NCI-H526 (cell line): ENCODE results near the gene RGS19.

Source experiments
- DNase-seq, 2 experiments: peaks; one replicate each; lab custom pipeline; 2025; lab: John Stamatoyannopoulos, UW

Gene RGS19

GRCh38 chr20:64108731-64109681, 29.7 kb upstream of the RGS19 start:
- DNase-seq, result no peak

DNA sequence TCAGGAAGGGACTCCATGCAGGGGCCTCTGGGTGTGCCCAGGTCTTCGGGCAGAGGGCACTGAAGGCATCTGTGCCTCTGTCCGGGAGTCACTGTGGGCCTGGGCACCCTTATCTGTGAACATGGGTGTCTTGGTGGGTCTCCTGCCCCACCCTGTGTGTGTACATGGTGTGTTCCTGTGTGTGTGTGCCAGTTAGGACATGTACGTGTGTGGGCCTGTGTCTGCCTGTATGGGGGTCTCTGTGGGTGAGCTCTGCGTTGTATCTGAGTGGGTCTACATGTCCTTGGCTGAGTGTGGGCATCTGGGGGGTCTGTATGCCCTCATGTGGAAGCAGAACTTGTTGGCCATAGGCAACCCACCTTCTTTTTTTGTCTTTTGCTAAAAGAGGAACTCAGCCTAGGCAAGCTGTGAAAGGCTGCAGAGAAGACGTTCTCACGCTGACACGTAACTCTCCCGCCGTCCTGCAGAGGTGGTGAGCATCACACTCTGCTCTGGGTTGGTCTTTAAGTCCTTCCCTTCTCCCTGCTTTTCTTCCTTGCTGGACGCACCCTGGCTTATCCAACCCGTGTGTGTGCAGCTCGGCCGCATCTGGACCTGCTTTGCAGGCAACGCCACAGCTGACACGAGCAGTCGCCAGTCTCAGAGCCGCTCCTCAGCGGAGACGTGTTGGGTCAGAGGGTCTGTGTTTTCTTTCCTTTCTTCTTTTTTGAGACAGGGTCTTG, 28.6 kb upstream of the RGS19 start:
- DNase-seq, result no peak

- no peak for DNase-seq
Measured at GRCh38 chr20:64106981-64107735, 27.8 kb upstream of the RGS19 start, which contains the start of gene NPBWR2. TSS of gene NPBWR2 (minus strand) at chr20:64107565. CDS start at chr20:64106831, 734 bp downstream.

DNA sequence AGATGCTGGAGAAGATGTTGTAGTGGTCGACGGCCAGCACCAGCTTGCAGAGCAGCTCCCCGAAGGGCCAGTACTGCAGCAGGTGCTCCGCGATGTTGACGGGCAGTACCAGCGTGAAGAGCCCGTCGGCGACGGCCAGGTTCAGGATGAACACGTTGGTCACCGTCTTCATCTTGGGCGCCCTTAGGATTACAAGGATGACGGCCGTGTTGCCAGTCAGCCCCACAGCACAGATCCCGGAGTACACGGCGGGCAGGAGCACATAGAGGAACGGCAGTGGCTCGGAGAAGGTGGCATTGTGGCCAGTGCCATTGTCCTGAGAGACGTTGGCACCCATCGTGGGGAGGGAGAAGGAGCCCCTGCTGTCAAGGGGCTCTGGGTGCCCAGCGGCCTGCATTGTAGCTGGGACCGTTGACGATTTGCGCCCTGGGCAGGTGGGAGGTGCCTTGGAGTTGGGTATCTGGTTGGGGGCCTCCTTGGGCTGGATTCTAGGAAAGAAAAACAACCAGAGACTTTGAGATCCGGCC, 27.2 kb upstream of the RGS19 start:
- no peak for DNase-seq

DNA sequence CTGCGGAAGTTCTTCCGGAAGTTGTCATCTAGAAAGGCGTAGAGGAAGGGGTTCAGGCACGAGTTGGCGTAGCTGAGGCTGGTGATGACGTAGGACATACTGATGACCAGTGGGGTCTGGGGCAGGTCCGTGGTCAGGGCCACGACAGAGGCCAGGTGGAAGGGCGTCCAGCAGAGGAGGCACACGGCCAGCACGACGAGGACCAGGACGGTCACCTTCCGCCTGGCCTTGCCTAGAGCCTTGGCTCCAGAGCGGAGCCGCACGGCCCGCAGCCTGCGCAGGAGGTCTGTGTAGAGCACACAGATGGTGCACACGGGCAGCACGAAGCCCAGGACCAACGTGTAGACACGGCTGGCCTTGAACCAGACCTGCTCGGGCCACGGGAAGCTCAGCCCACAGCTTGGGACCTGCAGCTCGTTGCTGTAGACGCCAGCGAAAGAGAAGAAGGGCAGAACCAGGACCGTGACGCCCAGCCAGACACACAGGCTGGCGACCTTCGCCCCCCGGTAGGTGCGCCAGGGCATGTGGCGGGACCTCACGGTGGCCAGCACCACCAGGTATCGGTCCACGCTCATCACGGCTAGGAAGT, 26.6 kb upstream of the RGS19 start:
- no peak for DNase-seq

GRCh38 chr20:64104667-64105451, 25.5 kb upstream of the RGS19 start:
- no peak for DNase-seq

- DNase-seq, result no peak
Measured at GRCh38 chr20:64103871-64104666, 24.8 kb upstream of the RGS19 start.

- DNase-seq, result peak; percentile 84 to 93
Measured at GRCh38 chr20:64102647-64103354, 23.5 kb upstream of the RGS19 start.

DNA sequence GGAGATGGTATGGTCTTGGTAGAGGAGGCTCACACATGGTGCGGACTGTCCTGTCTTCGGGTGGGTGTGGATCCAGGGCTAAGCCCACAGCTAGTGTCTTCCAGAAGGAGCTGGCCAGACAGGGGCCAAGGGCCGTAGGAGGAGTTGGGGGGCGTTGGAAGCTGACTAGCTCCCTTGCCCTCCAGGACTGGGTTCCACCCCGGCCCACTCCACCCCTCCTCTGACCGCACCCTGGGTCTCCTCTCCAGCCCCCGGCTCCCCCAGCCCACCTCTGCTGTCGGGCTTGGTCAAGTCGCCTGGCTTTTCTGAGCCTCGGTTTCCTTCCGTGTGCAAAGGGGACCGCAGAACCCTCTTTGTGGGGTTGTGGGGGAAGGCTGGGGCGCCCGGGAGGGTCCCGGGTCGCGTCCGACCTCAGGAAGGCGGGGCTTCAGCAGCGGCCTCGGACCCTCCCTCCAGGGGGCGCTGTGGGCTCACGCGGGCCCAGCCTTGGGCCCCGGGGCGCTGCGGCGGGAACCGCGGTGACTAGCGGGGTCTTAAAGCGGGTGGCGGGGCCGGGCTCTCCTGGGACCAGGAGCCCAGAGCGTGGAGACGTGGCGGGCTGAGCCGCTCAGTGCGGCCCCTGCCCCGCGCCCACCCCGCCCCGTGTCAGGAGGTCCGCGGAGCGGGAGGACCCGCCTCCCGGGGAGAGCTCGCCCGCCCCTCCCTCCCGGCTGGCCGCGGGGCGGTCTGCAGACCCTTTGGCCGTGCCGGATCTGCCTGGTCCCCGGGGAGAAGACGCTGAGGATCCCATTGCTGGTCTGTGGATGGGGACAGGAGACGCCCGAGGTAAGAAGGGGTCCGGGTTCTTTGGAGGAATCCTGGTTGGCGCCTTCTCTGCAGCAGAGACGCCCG, 22.7 kb upstream of the RGS19 start:
- DNase-seq, result peak in 1 of 2 experiments; percentile 80

DNA sequence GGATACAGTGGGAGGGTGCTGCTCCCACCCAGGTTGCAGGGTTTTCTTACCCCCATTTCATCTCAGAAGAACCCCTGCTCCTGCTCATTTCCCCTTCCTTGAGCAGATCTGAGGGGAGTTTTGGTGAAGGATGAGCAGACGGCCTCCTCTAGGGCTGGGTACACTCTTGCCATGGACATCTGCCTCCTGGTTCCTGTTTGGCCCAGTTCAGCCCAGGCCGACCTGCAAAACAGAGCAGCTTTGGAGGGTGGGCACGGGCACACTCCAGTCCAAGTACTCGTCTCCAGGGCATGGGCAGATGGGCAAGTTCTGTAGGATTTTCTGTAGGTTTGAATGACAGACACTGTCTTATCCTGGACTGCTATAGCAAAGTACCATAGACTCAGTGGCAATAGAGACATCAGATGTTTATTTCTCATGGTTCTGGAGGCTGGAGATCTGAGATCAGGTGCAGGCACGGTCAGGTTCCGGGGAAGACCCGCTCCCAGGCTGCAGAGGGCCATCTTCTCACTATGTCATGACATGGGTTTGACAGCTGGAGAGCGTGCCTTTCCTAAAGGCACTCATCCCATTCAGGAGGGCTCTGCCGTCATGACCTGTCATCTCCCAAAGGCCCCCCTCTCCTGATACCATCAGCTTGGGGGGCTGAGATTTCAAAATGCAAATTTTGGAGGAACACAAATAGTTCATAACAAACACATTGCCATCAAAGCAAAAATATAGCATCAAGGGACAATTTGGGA, 21.8 kb upstream of the RGS19 start:
- DNase-seq, result no peak

GRCh38 chr20:64100566-64100888, 21.2 kb upstream of the RGS19 start:
- DNase-seq, result no peak

DNA sequence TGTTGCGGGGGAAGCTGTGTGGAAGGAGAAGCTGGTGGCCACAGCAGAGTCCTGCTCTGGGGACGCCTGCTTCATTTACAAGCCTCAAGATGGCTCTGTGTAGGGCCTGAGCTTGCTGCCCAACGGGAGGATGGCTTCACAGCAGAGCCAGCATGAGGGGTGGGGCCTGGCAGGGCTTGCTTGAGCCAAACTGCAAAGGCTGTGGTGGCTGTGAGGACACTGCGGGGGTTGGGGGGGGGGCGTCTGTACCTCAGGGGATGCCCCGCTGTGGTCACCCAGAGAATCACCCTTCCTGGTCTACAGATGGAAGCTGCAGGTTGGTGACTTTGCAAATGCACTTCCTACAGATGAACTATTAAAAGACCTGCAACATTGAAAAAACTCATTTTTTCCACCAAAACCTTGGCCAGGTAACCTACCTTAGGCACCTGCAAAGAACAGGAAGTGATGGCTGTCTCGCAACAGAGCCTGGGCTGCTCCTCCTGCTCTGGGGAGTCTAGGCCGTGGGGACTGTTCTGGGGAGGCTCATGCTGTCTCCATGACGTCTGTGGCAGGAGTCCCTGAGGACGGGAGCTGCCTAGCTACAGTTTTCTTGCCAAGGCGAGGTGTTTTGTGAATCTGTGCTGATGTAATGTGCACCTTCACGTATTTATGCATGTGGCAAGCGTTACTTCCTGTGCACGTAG, 20.7 kb upstream of the RGS19 start:
- DNase-seq, result no peak

DNA sequence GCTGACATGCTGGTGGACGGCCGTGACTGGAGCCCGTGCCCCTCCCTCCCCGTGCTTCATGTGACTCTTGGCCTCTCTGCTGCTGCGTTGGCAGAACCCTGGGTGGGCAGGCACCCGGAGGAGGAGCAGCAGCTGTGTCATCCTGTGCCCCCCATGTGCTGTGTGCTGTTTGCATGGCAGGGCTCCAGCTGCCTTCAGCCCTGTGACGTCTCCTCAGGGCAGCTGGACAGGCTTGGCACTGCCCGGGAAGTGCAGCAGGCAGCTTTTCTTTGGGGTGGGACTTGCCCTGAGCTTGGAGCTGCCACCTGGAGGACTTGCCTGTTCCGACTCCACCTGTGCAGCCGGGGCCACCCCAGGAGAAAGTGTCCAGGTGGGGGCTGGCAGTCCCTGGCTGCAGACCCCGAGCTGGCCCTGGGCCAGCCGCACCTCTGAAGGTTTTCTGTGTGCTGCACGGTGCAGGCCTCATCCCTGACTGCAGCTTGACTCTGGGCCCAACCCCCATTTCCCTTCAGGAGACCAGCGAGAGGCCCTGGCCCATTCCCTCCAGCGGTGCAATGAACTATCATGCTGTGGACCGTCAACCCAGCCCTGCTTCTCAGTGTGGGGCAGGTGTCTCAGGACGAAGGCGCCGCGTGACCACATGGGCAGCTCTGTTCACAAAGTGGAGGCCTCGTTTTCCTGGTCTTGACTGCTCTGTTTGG, 19.9 kb upstream of the RGS19 start:
- no peak for DNase-seq

DNA sequence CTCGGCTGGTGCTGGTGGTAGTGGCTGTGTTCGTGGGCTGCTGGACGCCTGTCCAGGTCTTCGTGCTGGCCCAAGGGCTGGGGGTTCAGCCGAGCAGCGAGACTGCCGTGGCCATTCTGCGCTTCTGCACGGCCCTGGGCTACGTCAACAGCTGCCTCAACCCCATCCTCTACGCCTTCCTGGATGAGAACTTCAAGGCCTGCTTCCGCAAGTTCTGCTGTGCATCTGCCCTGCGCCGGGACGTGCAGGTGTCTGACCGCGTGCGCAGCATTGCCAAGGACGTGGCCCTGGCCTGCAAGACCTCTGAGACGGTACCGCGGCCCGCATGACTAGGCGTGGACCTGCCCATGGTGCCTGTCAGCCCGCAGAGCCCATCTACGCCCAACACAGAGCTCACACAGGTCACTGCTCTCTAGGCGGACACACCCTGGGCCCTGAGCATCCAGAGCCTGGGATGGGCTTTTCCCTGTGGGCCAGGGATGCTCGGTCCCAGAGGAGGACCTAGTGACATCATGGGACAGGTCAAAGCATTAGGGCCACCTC, 19.2 kb upstream of the RGS19 start:
- no peak for DNase-seq

DNA sequence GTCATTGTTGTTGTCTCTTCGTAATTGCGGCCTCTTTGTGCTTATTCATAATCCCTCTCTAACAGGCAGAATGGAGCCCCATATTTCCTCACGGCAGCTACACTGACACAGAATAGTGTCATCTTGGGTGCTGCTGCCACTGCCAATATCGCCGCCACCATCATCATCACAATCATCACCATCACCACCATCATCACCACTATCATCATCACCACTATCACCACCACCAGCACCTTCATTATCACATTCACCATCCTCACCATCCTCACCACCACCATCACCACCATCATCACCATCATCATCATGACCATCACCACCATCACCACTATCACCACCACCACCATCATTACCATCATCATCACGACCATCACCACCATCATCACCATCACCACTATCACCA, 17.2 kb upstream of the RGS19 start:
- no peak for DNase-seq

DNA sequence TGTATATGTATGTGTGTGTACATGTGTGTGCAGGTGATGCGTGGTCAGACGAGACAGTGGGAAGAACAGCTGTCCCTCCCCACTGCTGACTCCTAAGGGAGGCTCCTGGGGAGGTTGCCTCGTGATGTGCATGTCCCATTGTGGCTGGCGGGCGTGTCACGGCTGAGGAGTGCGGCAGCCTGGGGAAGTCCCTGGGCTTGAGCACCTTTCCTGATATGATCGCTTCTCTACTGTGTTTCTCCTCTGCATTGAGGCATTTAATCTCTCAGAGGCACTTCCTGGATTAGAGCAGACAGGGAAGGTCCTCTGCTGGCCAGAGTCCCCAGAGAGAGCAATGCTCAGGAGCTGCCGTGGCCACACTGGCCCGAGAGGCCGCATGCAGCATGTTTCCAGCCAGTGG, 16.6 kb upstream of the RGS19 start:
- DNase-seq, result no peak
